Hepatic stellate cell (primary cell): ENCODE measurements around the gene ITM2C.

Experiments used
- DNase-seq: peaks from one replicate; pipeline ENCODE4 v3.0.0; 2011; ENCODE audit warnings: low spot score

Gene ITM2C

GRCh38 chr2:230852113-230852512, 12.6 kb upstream of the ITM2C start:
- DNase-seq, result no peak

GRCh38 chr2:230861552-230862255, 3.0 kb upstream of the ITM2C start:
- no peak for DNase-seq

- no peak for DNase-seq
Observed at GRCh38 chr2:230862292-230862691, 2.5 kb upstream of the ITM2C start.

GRCh38 chr2:230863031-230863430, 1.7 kb upstream of the ITM2C start:
- no peak for DNase-seq

- no peak for DNase-seq
Observed at GRCh38 chr2:230863442-230864121, 1.2 kb upstream of the ITM2C start.

- DNase-seq, result no peak
Observed at GRCh38 chr2:230864122-230864604, 579 bp upstream of the ITM2C start.

- peak; percentile 45 for DNase-seq
Observed at GRCh38 chr2:230865307-230865765, 594 bp downstream of the ITM2C start.

GRCh38 chr2:230865766-230866755, 1.3 kb downstream of the ITM2C start:
- DNase-seq, result peak; percentile 72

GRCh38 chr2:230866756-230867523, 2.2 kb downstream of the ITM2C start:
- no peak for DNase-seq

GRCh38 chr2:230868161-230868946, 3.6 kb downstream of the ITM2C start:
- DNase-seq, result no peak

- no peak for DNase-seq
Observed at GRCh38 chr2:230868947-230869913, 4.5 kb downstream of the ITM2C start.

GRCh38 chr2:230869914-230870543, 5.3 kb downstream of the ITM2C start:
- DNase-seq, result no peak

- DNase-seq, result no peak
Observed at GRCh38 chr2:230870544-230871360, 6.0 kb downstream of the ITM2C start.

GRCh38 chr2:230871361-230872150, 6.8 kb downstream of the ITM2C start:
- DNase-seq, result no peak

- no peak for DNase-seq
Observed at GRCh38 chr2:230872151-230872967, 7.6 kb downstream of the ITM2C start.

- DNase-seq, result no peak
Observed at GRCh38 chr2:230872968-230873660, 8.4 kb downstream of the ITM2C start.
